Transverse colon (tissue), 4 donors: ENCODE measurements around the gene GDPD5. TPM values are rescaled to one million over a fixed set of nuclear protein-coding genes. Genes with fewer than 3 reads are reported as not detected.

Source experiments
- DNase-seq: peaks from one replicate; pipeline ENCODE4 v3.0.0-alpha.2; 2019
- H3K27ac ChIP-seq, 4 donors: fragments of 200-600 bp; sonication (generic); 2 replicates each; pipeline ENCODE4 v1.5.1; 2016 to 2018; ENCODE audit warnings: inconsistent platforms in 4 of 4
- H3K27me3 ChIP-seq: fragments of 200-600 bp; sonication (generic); 2 replicates; pipeline ENCODE4 v1.5.1; 2017; ENCODE audit warnings: inconsistent platforms
- H3K36me3 ChIP-seq, 4 donors: fragments of 200-600 bp; sonication (generic); 2 replicates each; pipeline ENCODE4 v1.5.1; 2017 to 2019; ENCODE audit warnings: inconsistent platforms in 4 of 4
- H3K4me1 ChIP-seq, 4 donors: fragments of 200-600 bp; sonication (generic); 2 replicates each; pipeline ENCODE4 v1.5.1; 2017 to 2020; ENCODE audit warnings: inconsistent platforms in 4 of 4
- H3K4me3 ChIP-seq, 4 donors: fragments of 200-600 bp; sonication (generic); 1 replicate in 1 of 4; 2 replicates in 3 of 4; pipeline versions ENCODE4 v1.5.1 to v1.6.1; 2017 to 2019; ENCODE audit warnings: inconsistent platforms in 4 of 4
- H3K9me3 ChIP-seq, 2 donors: fragments of 200-600 bp; sonication (generic); 2 replicates each; pipeline ENCODE4 v1.5.1; 2017 to 2019; ENCODE audit warnings: inconsistent platforms in 2 of 2
- CTCF ChIP-seq, 5 experiments: fragments of 200-600 bp in 3 of 5; fragments of 450-650 bp in 2 of 5; sonication (generic) in 3 of 5; IDR thresholded peaks; 1 replicate in 2 of 5; 2 replicates in 3 of 5; pipeline ENCODE4 v1.5.1; 2016 to 2017; ENCODE audit warnings: antibody characterized with exemption in 5 of 5, inconsistent platforms in 3 of 5, mild to moderate bottlenecking in 2 of 5, moderate library complexity in 1 of 5
- EP300 ChIP-seq: sonication (generic); formaldehyde crosslinking; IDR thresholded peaks from one replicate; pipeline ENCODE4 v1.6.1; 2017; ENCODE audit warnings: antibody characterized with exemption, low read depth
- POLR2A ChIP-seq: fragments of 450-650 bp; IDR thresholded peaks from one replicate; pipeline ENCODE4 v1.6.1; 2016; ENCODE audit warnings: antibody characterized with exemption, mild to moderate bottlenecking, moderate library complexity
- POLR2AphosphoS5 ChIP-seq, 3 donors: sonication (generic); formaldehyde crosslinking; IDR thresholded peaks; one replicate each; pipeline ENCODE4 v1.6.1; 2016; ENCODE audit warnings: antibody characterized with exemption in 3 of 3
- WGBS, 2 donors: methylation state at CpG; one replicate each; pipeline ENCODE4 v1.1.5; 2018; ENCODE audit warnings: low coverage in 1 of 2; 5-methylcytosine and 5-hydroxymethylcytosine counted together
- in situ Hi-C, 4 donors: fragments of 200-750 bp; cut with MboI; loops; one replicate each; pipeline versions ENCODE4 v1.15.0 to v1.15.1; 2017; ENCODE audit warnings: low sequenced_read_pairs in 3 of 4, low pct_ligation_motif_present in 1 of 4, low pct_unique_long_range_greater_than_20kb in 1 of 4
- intact Hi-C: fragments of 100-400 bp; cut with DNase I; formaldehyde crosslinking; loops from one replicate; pipeline ENCODE4 v1.15.1; 2023; ENCODE audit warnings: low total_unique reads
- total RNA-seq, 4 donors: library from RNA; depleted of rRNA; stranded (reverse); fragments of >200 nt; gene quantifications; one replicate each; pipeline ENCODE4 v1.1.0, GENCODE V29; 2016

The GDPD5 gene
- total RNA-seq, 4 donors from 2014 or later = 3.7 to 10.1 (median 7.1) TPM; not detected in 1

GRCh38 chr11:75566763-75567279, 41.1 kb upstream of the GDPD5 start:
- Histone ChIP-seq H3K36me3 (peaks cover 0 to 47% (median 18%) of the 10 kb centered on the region in 4 donors), H3K4me3 (no peak overlapping the region), H3K9me3 (no peaks in the 10 kb centered on the region), H3K27me3 (no peaks in the 10 kb centered on the region), H3K27ac (no peak overlapping the region), H3K4me1 (peaks cover 18 to 50% (median 39%) of the 10 kb centered on the region in 4 donors)
- WGBS, 2 donors = 90 to 95% methylated on average over 4 to 34 of the region's 34 CpGs
- in situ Hi-C loops = no loop called here
- no peak for TF ChIP-seq POLR2AphosphoS5 (IDR thresholded peaks at IDR 0.05)
- no peak for TF ChIP-seq CTCF (IDR thresholded peaks at IDR 0.05)
- no peak for TF ChIP-seq EP300
- TF ChIP-seq POLR2A = no peak
- intact Hi-C loops = no loop called here
- no peak for DNase-seq

- peaks cover 22 to 57% (median 46%) of the 10 kb centered on the region in 4 donors for H3K4me1 ChIP-seq
- peak overlapping the region; percentile 96 to 99 (median 98) for H3K27ac ChIP-seq
- no peak overlapping the region for H3K4me3 ChIP-seq
- DNase-seq = no peak
- H3K27me3 ChIP-seq = no peaks in the 10 kb centered on the region
- TF ChIP-seq EP300 (no peak), POLR2AphosphoS5 (IDR thresholded peaks at IDR 0.05) (no peak), POLR2A (no peak), CTCF (IDR thresholded peaks at IDR 0.05) (no peak)
- in situ Hi-C loops = no loop called here
- H3K36me3 ChIP-seq = peaks cover 0 to 40% (median 16%) of the 10 kb centered on the region in 4 donors
- WGBS, 2 donors = 85% methylated on average over 43 of the region's 43 CpGs; no CpG with 5 or more reads in 1 of the 2 donors
- no peaks in the 10 kb centered on the region for H3K9me3 ChIP-seq
- intact Hi-C loops = no loop called here
Measured at GRCh38 chr11:75565916-75566762, 40.4 kb upstream of the GDPD5 start.

- no peak for TF ChIP-seq POLR2A
- no peak for TF ChIP-seq CTCF (IDR thresholded peaks at IDR 0.05)
- TF ChIP-seq POLR2AphosphoS5 (IDR thresholded peaks at IDR 0.05) = no peak
- H3K4me1 ChIP-seq = peaks cover 28 to 65% (median 48%) of the 10 kb centered on the region in 4 donors
Measured at GRCh38 chr11:75565221-75565814, 39.6 kb upstream of the GDPD5 start.

GRCh38 chr11:75563978-75564552, 38.3 kb upstream of the GDPD5 start:
- intact Hi-C loops (loop anchor here (5.0 kb wide), 1 partner anchor 253 kb away; the partner anchor contains the start of gene UVRAG), in situ Hi-C loops (no loop called here)
- H3K9me3 ChIP-seq = no peaks in the 10 kb centered on the region
- peak in 1 of 3 donors; percentile 12 for TF ChIP-seq POLR2AphosphoS5 (IDR thresholded peaks at IDR 0.05)
- TF ChIP-seq POLR2A = no peak
- peak; percentile 21 to 38 (median 35) for TF ChIP-seq CTCF (IDR thresholded peaks at IDR 0.05)
- TF ChIP-seq EP300 = no peak
- 68% methylated on average over 9 of the region's 9 CpGs; no CpG with 5 or more reads in 1 of the 2 donors for WGBS, 2 donors
- H3K4me3 ChIP-seq = peak overlapping the region in 3 of 4 donors; percentile 65 to 96 (median 70)
- DNase-seq = peak; percentile 44
- no peaks in the 10 kb centered on the region for H3K27me3 ChIP-seq
- peaks cover 39 to 78% (median 57%) of the 10 kb centered on the region in 4 donors for H3K4me1 ChIP-seq
- peaks cover 0 to 21% (median 8%) of the 10 kb centered on the region in 4 donors for H3K36me3 ChIP-seq
- H3K27ac ChIP-seq = peak overlapping the region; percentile 96 to 99 (median 98)

More at GRCh38 chr11:75565221-75565814, 39.6 kb upstream of the GDPD5 start:
- Histone ChIP-seq H3K4me3 (no peak overlapping the region), H3K36me3 (peaks cover 0 to 34% (median 13%) of the 10 kb centered on the region in 4 donors), H3K27ac (peak overlapping the region; percentile 96 to 99 (median 98)), H3K27me3 (no peaks in the 10 kb centered on the region), H3K9me3 (no peaks in the 10 kb centered on the region)
- 59% methylated on average over 5 of the region's 5 CpGs; no CpG with 5 or more reads in 1 of the 2 donors for WGBS, 2 donors
- peak; percentile 47 for DNase-seq
- in situ Hi-C loops = no loop called here
- intact Hi-C loops = no loop called here
